ENCODE measurements around the gene SFXN5. TPM values are rescaled to one million over a fixed set of nuclear protein-coding genes. Genes with fewer than 3 reads are reported as not detected.

The SFXN5 gene
- total RNA-seq, 2 experiments from 2014 or later: 15.7 to 18.6 TPM

- H3K4me1 Mint-ChIP-seq (ENCODE audit: low read depth): peaks cover 17% of the 10 kb centered on the region
- no peak overlapping the region for H3K27ac Mint-ChIP-seq
- POLR2A ChIA-PET: no interaction called here
Measured at GRCh38 chr2:73110168-73111072, 38.9 kb upstream of the SFXN5 start.

GRCh38 chr2:73109431-73110167, 38.1 kb upstream of the SFXN5 start:
- Mint-ChIP-seq H3K27ac (no peak overlapping the region), H3K9me3 (ENCODE audit: insufficient read depth) (no peaks in the 10 kb centered on the region), H3K36me3 (ENCODE audit: low read depth) (no peaks in the 10 kb centered on the region), H3K27me3 (ENCODE audit: low read depth) (peaks cover 24% of the 10 kb centered on the region), H3K4me1 (ENCODE audit: low read depth) (peaks cover 17% of the 10 kb centered on the region), H3K4me3 (no peak overlapping the region)
- POLR2A ChIA-PET: no interaction called here
- no peak for DNase-seq
- no peak for ATAC-seq
- CTCF ChIA-PET: interaction anchor here (0.9 to 1.6 kb wide), 3 partner anchors 9 to 67 kb away, joined by 3 to 7 read pairs (median 3); no protein-coding TSS in a partner anchor

More at GRCh38 chr2:73110168-73111072, 38.9 kb upstream of the SFXN5 start:
- no peaks in the 10 kb centered on the region for H3K36me3 Mint-ChIP-seq (ENCODE audit: low read depth)
- DNase-seq: no peak
- H3K9me3 Mint-ChIP-seq (ENCODE audit: insufficient read depth): no peaks in the 10 kb centered on the region
- CTCF ChIA-PET: interaction anchor here (0.5 to 2.5 kb wide), 4 partner anchors 25 to 102 kb away, joined by 3 to 12 read pairs (median 5); no protein-coding TSS in a partner anchor
- H3K4me3 Mint-ChIP-seq: no peak overlapping the region
- H3K27me3 Mint-ChIP-seq (ENCODE audit: low read depth): peaks cover 26% of the 10 kb centered on the region
- no peak for ATAC-seq

- Mint-ChIP-seq H3K36me3 (ENCODE audit: low read depth) (no peaks in the 10 kb centered on the region), H3K27me3 (ENCODE audit: low read depth) (peaks cover 18% of the 10 kb centered on the region), H3K27ac (no peak overlapping the region), H3K4me3 (no peak overlapping the region), H3K4me1 (ENCODE audit: low read depth) (peaks cover 17% of the 10 kb centered on the region), H3K9me3 (ENCODE audit: insufficient read depth) (no peaks in the 10 kb centered on the region)
- ATAC-seq: no peak
- DNase-seq: no peak
- CTCF ChIA-PET: interaction anchor here (1.0 kb wide), 1 partner anchor 21 kb away, joined by 3 read pairs; no protein-coding TSS in a partner anchor
- POLR2A ChIA-PET: no interaction called here
Measured at GRCh38 chr2:73107211-73107926, 35.9 kb upstream of the SFXN5 start.

- DNase-seq: no peak
Measured at GRCh38 chr2:73106791-73107190, 35.3 kb upstream of the SFXN5 start.

GRCh38 chr2:73105511-73105971, 34.0 kb upstream of the SFXN5 start:
- CTCF ChIA-PET: no interaction called here
- no peak overlapping the region for H3K4me3 Mint-ChIP-seq
- no peaks in the 10 kb centered on the region for H3K36me3 Mint-ChIP-seq (ENCODE audit: low read depth)
- DNase-seq (no peak), ATAC-seq (no peak)
- H3K27ac Mint-ChIP-seq: peak overlapping the region; percentile 4
- H3K9me3 Mint-ChIP-seq (ENCODE audit: insufficient read depth): no peaks in the 10 kb centered on the region
- peaks cover 2% of the 10 kb centered on the region for H3K4me1 Mint-ChIP-seq (ENCODE audit: low read depth)
- peaks cover 1% of the 10 kb centered on the region for H3K27me3 Mint-ChIP-seq (ENCODE audit: low read depth)
- POLR2A ChIA-PET: no interaction called here

More at GRCh38 chr2:73106791-73107190, 35.3 kb upstream of the SFXN5 start:
- POLR2A ChIA-PET: no interaction called here
- CTCF ChIA-PET: no interaction called here
- no peak overlapping the region for H3K4me3 Mint-ChIP-seq
- no peaks in the 10 kb centered on the region for H3K36me3 Mint-ChIP-seq (ENCODE audit: low read depth)
- H3K27me3 Mint-ChIP-seq (ENCODE audit: low read depth): peaks cover 14% of the 10 kb centered on the region
- peaks cover 13% of the 10 kb centered on the region for H3K4me1 Mint-ChIP-seq (ENCODE audit: low read depth)
- ATAC-seq: no peak
- H3K9me3 Mint-ChIP-seq (ENCODE audit: insufficient read depth): no peaks in the 10 kb centered on the region
- no peak overlapping the region for H3K27ac Mint-ChIP-seq

- no peak overlapping the region for H3K27ac Mint-ChIP-seq
- DNase-seq (no peak), ATAC-seq (no peak)
- peaks cover 2% of the 10 kb centered on the region for H3K4me1 Mint-ChIP-seq (ENCODE audit: low read depth)
- no peaks in the 10 kb centered on the region for H3K9me3 Mint-ChIP-seq (ENCODE audit: insufficient read depth)
- ChIA-PET POLR2A (no interaction called here), CTCF (no interaction called here)
- no peak overlapping the region for H3K4me3 Mint-ChIP-seq
- H3K27me3 Mint-ChIP-seq (ENCODE audit: low read depth): no peaks in the 10 kb centered on the region
- H3K36me3 Mint-ChIP-seq (ENCODE audit: low read depth): no peaks in the 10 kb centered on the region
Measured at GRCh38 chr2:73104933-73105332, 33.4 kb upstream of the SFXN5 start.

- H3K27ac Mint-ChIP-seq: no peak overlapping the region
- no peak overlapping the region for H3K4me3 Mint-ChIP-seq
- peaks cover 2% of the 10 kb centered on the region for H3K4me1 Mint-ChIP-seq (ENCODE audit: low read depth)
- no peaks in the 10 kb centered on the region for H3K27me3 Mint-ChIP-seq (ENCODE audit: low read depth)
- DNase-seq: no peak
- H3K36me3 Mint-ChIP-seq (ENCODE audit: low read depth): no peaks in the 10 kb centered on the region
- ChIA-PET CTCF (interaction anchor here (0.9 kb wide), 1 partner anchor 9 kb away, joined by 3 read pairs; no protein-coding TSS in a partner anchor), POLR2A (no interaction called here)
- no peak for ATAC-seq
- H3K9me3 Mint-ChIP-seq (ENCODE audit: insufficient read depth): no peaks in the 10 kb centered on the region
Measured at GRCh38 chr2:73103018-73103542, 31.6 kb upstream of the SFXN5 start.

- no peaks in the 10 kb centered on the region for H3K27me3 Mint-ChIP-seq (ENCODE audit: low read depth)
Measured at GRCh38 chr2:73101626-73102256, 30.2 kb upstream of the SFXN5 start.

GRCh38 chr2:73100956-73101355, 29.4 kb upstream of the SFXN5 start:
- Mint-ChIP-seq H3K4me3 (no peak overlapping the region), H3K36me3 (ENCODE audit: low read depth) (no peaks in the 10 kb centered on the region), H3K4me1 (ENCODE audit: low read depth) (no peaks in the 10 kb centered on the region), H3K9me3 (ENCODE audit: insufficient read depth) (no peaks in the 10 kb centered on the region), H3K27ac (no peak overlapping the region), H3K27me3 (ENCODE audit: low read depth) (peaks cover 3% of the 10 kb centered on the region)
- DNase-seq: no peak
- ChIA-PET CTCF (no interaction called here), POLR2A (no interaction called here)
- ATAC-seq: no peak

More at GRCh38 chr2:73101626-73102256, 30.2 kb upstream of the SFXN5 start:
- CTCF ChIA-PET: no interaction called here
- Mint-ChIP-seq H3K9me3 (ENCODE audit: insufficient read depth) (no peaks in the 10 kb centered on the region), H3K4me3 (no peak overlapping the region), H3K36me3 (ENCODE audit: low read depth) (no peaks in the 10 kb centered on the region), H3K4me1 (ENCODE audit: low read depth) (no peaks in the 10 kb centered on the region), H3K27ac (no peak overlapping the region)
- DNase-seq: no peak
- POLR2A ChIA-PET: no interaction called here
- no peak for ATAC-seq

GRCh38 chr2:73099486-73099885, 28.0 kb upstream of the SFXN5 start:
- ChIA-PET POLR2A (no interaction called here), CTCF (interaction anchor here (0.9 to 1.3 kb wide), 2 partner anchors 12 to 77 kb away, joined by 3 to 4 read pairs; no protein-coding TSS in a partner anchor)
- ATAC-seq (no peak), DNase-seq (no peak)
- Mint-ChIP-seq H3K9me3 (ENCODE audit: insufficient read depth) (no peaks in the 10 kb centered on the region), H3K4me3 (no peak overlapping the region), H3K4me1 (ENCODE audit: low read depth) (no peaks in the 10 kb centered on the region), H3K27ac (no peak overlapping the region), H3K36me3 (ENCODE audit: low read depth) (no peaks in the 10 kb centered on the region), H3K27me3 (ENCODE audit: low read depth) (peaks cover 3% of the 10 kb centered on the region)

- H3K27ac Mint-ChIP-seq: no peak overlapping the region
- ChIA-PET POLR2A (no interaction called here), CTCF (interaction anchor here (1.0 to 1.9 kb wide), 5 partner anchors 8 to 82 kb away, joined by 3 to 8 read pairs (median 3); no protein-coding TSS in a partner anchor)
- H3K4me3 Mint-ChIP-seq: no peak overlapping the region
- peaks cover 3% of the 10 kb centered on the region for H3K27me3 Mint-ChIP-seq (ENCODE audit: low read depth)
- no peak for DNase-seq
- H3K4me1 Mint-ChIP-seq (ENCODE audit: low read depth): no peaks in the 10 kb centered on the region
- no peaks in the 10 kb centered on the region for H3K9me3 Mint-ChIP-seq (ENCODE audit: insufficient read depth)
- ATAC-seq: no peak
- H3K36me3 Mint-ChIP-seq (ENCODE audit: low read depth): no peaks in the 10 kb centered on the region
Measured at GRCh38 chr2:73095910-73096309, 24.4 kb upstream of the SFXN5 start.
